Mesothelial cell of epicardium (in vitro differentiated cells): ENCODE data around the gene ZNF93. TPM values are rescaled to one million over a fixed set of nuclear protein-coding genes. Genes with fewer than 3 reads are reported as not detected.

Experiments
- total RNA-seq: library from RNA; stranded (reverse); gene quantifications from 3 replicates; pipeline ENCODE4 v1.2.1, GENCODE V29; 2021

The ZNF93 gene
- total RNA-seq, 1 donor from 2014 or later = 28.4 TPM

Other genes starting within 250 kb of the ZNF93 start
- 83.8 to 88.3 TPM (median 87.3 TPM) in 3 replicates for gene ATP13A1, start 237.3 kb upstream of the ZNF93 start, total RNA-seq
- gene ZNF101, start 232.1 kb upstream of the ZNF93 start, total RNA-seq = 8.0 to 8.3 TPM (median 8.3 TPM) in 3 replicates
- 10.8 to 12.2 TPM (median 11.7 TPM) in 3 replicates for gene ZNF14, start 167.8 kb upstream of the ZNF93 start, total RNA-seq
- gene ZNF506, start 79.2 kb upstream of the ZNF93 start, total RNA-seq = 17.6 to 21.3 TPM (median 19.9 TPM) in 3 replicates
- 28.1 to 33.3 TPM (median 32.8 TPM) in 3 replicates for gene ZNF253, start 35.1 kb upstream of the ZNF93 start, total RNA-seq
- gene ZNF682, start 138.6 kb downstream of the ZNF93 start, total RNA-seq = 11.0 to 13.6 TPM (median 13.0 TPM) in 3 replicates
- gene ZNF90, start 177.1 kb downstream of the ZNF93 start, total RNA-seq = 27.6 to 28.0 TPM (median 27.9 TPM) in 3 replicates